GOT3 (cell line): ENCODE data around the gene FABP1.

ENCODE experiments used
- DNase-seq: peaks from one replicate; lab custom pipeline; 2025; ENCODE audit warnings: mixed read lengths; lab: John Stamatoyannopoulos, UW

The FABP1 gene

GRCh38 chr2:88081924-88082608 lies 45.8 kb downstream of the FABP1 start:
- DNase-seq: no peak

DNA sequence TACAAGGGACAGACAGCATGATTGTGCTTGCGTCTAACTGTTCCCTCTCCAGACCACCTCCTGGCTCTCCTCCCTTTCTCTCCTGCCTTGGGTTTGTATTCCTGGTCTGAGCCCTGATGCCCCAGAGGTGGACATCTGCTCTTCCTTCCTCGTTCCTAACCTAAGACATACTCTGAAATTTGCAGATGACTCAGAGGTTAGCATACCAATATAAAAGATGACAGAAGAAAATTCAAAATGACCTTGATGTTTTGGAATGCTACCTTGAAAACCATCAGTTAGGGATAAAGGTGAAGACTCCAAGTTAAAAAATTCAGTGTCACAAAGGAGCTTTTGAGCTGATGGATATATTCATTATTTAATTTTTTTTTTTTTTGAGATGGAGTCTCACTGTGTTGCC lies 47.3 kb downstream of the FABP1 start:
- DNase-seq: no peak

- DNase-seq: no peak
These were observed 49.2 kb downstream of the FABP1 start for GRCh38 chr2:88078643-88079172.

DNA sequence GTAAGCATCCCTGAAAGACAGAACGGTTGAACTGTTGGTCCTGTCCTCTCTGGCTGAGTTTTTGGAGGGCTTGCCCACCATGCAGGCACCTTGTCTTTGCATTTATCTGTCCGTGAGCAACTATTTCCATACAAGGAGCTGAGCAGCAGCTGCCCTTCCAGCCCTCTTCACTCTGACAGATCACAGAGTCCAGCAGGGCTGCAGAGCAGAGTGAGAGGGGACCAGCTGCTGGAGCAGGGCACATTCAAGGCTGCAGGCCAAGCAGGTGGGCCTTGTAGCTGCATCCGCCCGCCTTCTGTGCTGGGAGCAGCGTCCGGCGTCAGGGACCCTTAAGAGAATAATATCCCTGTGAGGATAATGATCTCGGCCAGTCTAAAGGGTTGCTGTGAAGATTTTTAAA lies 50.8 kb downstream of the FABP1 start:
- DNase-seq: no peak

GRCh38 chr2:88074854-88075292 lies 53.0 kb downstream of the FABP1 start:
- DNase-seq: no peak

- no peak for DNase-seq
These were observed 53.7 kb downstream of the FABP1 start for GRCh38 chr2:88074150-88074549.
